Esophagus muscularis mucosa (tissue), 4 donors: ENCODE results near the gene EFNA4.

ENCODE experiments used
- EP300 ChIP-seq: sonication (generic); formaldehyde crosslinking; IDR thresholded peaks from one replicate; pipeline ENCODE4 v1.6.1; 2017; ENCODE audit warnings: antibody characterized with exemption
- POLR2A ChIP-seq: fragments of 450-650 bp; IDR thresholded peaks from one replicate; pipeline ENCODE4 v1.6.1; 2017; ENCODE audit warnings: antibody characterized with exemption, moderate library complexity, mild to moderate bottlenecking, low read depth
- POLR2AphosphoS5 ChIP-seq, 2 donors: sonication (generic); formaldehyde crosslinking; IDR thresholded peaks; one replicate each; pipeline ENCODE4 v1.6.1; 2017; ENCODE audit warnings: antibody characterized with exemption in 2 of 2
- TF ChIP-seq, protein P1 (sequence below), 3 experiments: fragments of 200-600 bp in 2 of 3; fragments of 450-650 bp in 1 of 3; sonication (generic) in 2 of 3; IDR thresholded peaks; one replicate each; pipeline ENCODE4 v1.5.1; 2017 to 2019; ENCODE audit warnings: antibody characterized with exemption in 3 of 3, mild to moderate bottlenecking in 2 of 3, moderate library complexity in 1 of 3

GRCh38 chr1:155057788-155058211 lies 5.7 kb upstream of the EFNA4 start:
- TF ChIP-seq, protein P1, sequence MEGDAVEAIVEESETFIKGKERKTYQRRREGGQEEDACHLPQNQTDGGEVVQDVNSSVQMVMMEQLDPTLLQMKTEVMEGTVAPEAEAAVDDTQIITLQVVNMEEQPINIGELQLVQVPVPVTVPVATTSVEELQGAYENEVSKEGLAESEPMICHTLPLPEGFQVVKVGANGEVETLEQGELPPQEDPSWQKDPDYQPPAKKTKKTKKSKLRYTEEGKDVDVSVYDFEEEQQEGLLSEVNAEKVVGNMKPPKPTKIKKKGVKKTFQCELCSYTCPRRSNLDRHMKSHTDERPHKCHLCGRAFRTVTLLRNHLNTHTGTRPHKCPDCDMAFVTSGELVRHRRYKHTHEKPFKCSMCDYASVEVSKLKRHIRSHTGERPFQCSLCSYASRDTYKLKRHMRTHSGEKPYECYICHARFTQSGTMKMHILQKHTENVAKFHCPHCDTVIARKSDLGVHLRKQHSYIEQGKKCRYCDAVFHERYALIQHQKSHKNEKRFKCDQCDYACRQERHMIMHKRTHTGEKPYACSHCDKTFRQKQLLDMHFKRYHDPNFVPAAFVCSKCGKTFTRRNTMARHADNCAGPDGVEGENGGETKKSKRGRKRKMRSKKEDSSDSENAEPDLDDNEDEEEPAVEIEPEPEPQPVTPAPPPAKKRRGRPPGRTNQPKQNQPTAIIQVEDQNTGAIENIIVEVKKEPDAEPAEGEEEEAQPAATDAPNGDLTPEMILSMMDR (IDR thresholded peaks at IDR 0.05), result no peak
- TF ChIP-seq POLR2A (no peak), POLR2AphosphoS5 (IDR thresholded peaks at IDR 0.05) (no peak), EP300 (no peak)
